ENCODE data around the gene LEKR1. TPM values are rescaled to one million over a fixed set of nuclear protein-coding genes. Genes with fewer than 3 reads are reported as not detected.

The LEKR1 gene
- total RNA-seq, 2 experiments from 2014 or later: 1.4 to 1.6 TPM

- CTCF ChIA-PET: interaction anchor here (0.6 to 7.5 kb wide), 28 partner anchors 8 to 638 kb away, joined by 3 to 92 read pairs (median 4); partner anchors contain the start of genes SSR3 and TIPARP
- peak overlapping the region; percentile 95 for H3K27ac Mint-ChIP-seq
Measured at GRCh38 chr3:157088601-157089454, 262.7 kb downstream of the LEKR1 start.

GRCh38 chr3:157089455-157090221 lies 263.5 kb downstream of the LEKR1 start:
- POLR2A ChIA-PET: interaction anchor here (0.7 to 15.0 kb wide), 41 partner anchors 8 to 1236 kb away, joined by 3 to 381 read pairs (median 7); partner anchors contain the start of genes CCNL1, GMPS, SLC33A1 and SSR3
- Mint-ChIP-seq H3K27ac (peak overlapping the region; percentile 95), H3K27me3 (no peaks in the 10 kb centered on the region), H3K36me3 (ENCODE audit: low read depth) (peaks cover 8% of the 10 kb centered on the region), H3K4me3 (peak overlapping the region; percentile 76), H3K4me1 (peaks cover 74% of the 10 kb centered on the region), H3K9me3 (no peaks in the 10 kb centered on the region)
- DNase-seq: peak; percentile 30
- CTCF ChIA-PET: interaction anchor here (0.7 to 7.5 kb wide), 23 partner anchors 9 to 606 kb away, joined by 3 to 92 read pairs (median 5); partner anchors contain the start of genes SSR3 and TIPARP

More at GRCh38 chr3:157088601-157089454, 262.7 kb downstream of the LEKR1 start:
- POLR2A ChIA-PET: interaction anchor here (0.7 to 15.0 kb wide), 48 partner anchors 8 to 1235 kb away, joined by 3 to 381 read pairs (median 5); partner anchors contain the start of genes CCNL1, GMPS, SLC33A1 and SSR3
- Mint-ChIP-seq H3K36me3 (ENCODE audit: low read depth) (peaks cover 8% of the 10 kb centered on the region), H3K27me3 (no peaks in the 10 kb centered on the region), H3K4me3 (peak overlapping the region; percentile 76), H3K9me3 (no peaks in the 10 kb centered on the region), H3K4me1 (peaks cover 71% of the 10 kb centered on the region)
- DNase-seq: peak; percentile 95

GRCh38 chr3:157091083-157091833 lies 265.1 kb downstream of the LEKR1 start:
- ChIA-PET CTCF (interaction anchor here (0.6 to 7.5 kb wide), 4 partner anchors 9 to 52 kb away, joined by 3 to 84 read pairs (median 18); no protein-coding TSS in a partner anchor), POLR2A (interaction anchor here (1.1 to 15.0 kb wide), 10 partner anchors 10 to 416 kb away, joined by 3 to 381 read pairs (median 8); partner anchors contain the start of genes CCNL1 and TIPARP)
- Mint-ChIP-seq H3K4me1 (peaks cover 78% of the 10 kb centered on the region), H3K9me3 (no peaks in the 10 kb centered on the region), H3K27ac (peak overlapping the region; percentile 36), H3K4me3 (no peak overlapping the region), H3K36me3 (ENCODE audit: low read depth) (peaks cover 8% of the 10 kb centered on the region), H3K27me3 (no peaks in the 10 kb centered on the region)
- DNase-seq: no peak

GRCh38 chr3:157092230-157092629 lies 266.1 kb downstream of the LEKR1 start:
- H3K27ac Mint-ChIP-seq: no peak overlapping the region
- ChIA-PET POLR2A (interaction anchor here (1.1 to 15.0 kb wide), 8 partner anchors 9 to 83 kb away, joined by 3 to 381 read pairs (median 4); no protein-coding TSS in a partner anchor), CTCF (interaction anchor here (0.6 to 7.5 kb wide), 4 partner anchors 10 to 83 kb away, joined by 3 to 84 read pairs (median 18); no protein-coding TSS in a partner anchor)
- no peaks in the 10 kb centered on the region for H3K27me3 Mint-ChIP-seq
- no peak for DNase-seq
- H3K9me3 Mint-ChIP-seq: no peaks in the 10 kb centered on the region
- peaks cover 8% of the 10 kb centered on the region for H3K36me3 Mint-ChIP-seq (ENCODE audit: low read depth)
- H3K4me1 Mint-ChIP-seq: peaks cover 69% of the 10 kb centered on the region
- no peak overlapping the region for H3K4me3 Mint-ChIP-seq

GRCh38 chr3:157093096-157093495 lies 266.9 kb downstream of the LEKR1 start:
- ChIA-PET POLR2A (interaction anchor here (0.8 to 15.0 kb wide), 4 partner anchors 10 to 39 kb away, joined by 3 to 381 read pairs (median 8); no protein-coding TSS in a partner anchor), CTCF (interaction anchor here (0.8 to 4.8 kb wide), 3 partner anchors 9 to 44 kb away, joined by 3 to 24 read pairs (median 12); no protein-coding TSS in a partner anchor)
- Mint-ChIP-seq H3K27me3 (no peaks in the 10 kb centered on the region), H3K4me1 (peaks cover 63% of the 10 kb centered on the region), H3K36me3 (ENCODE audit: low read depth) (peaks cover 8% of the 10 kb centered on the region), H3K9me3 (no peaks in the 10 kb centered on the region), H3K4me3 (no peak overlapping the region), H3K27ac (peak overlapping the region; percentile 6)
- no peak for DNase-seq

- Mint-ChIP-seq H3K4me1 (peaks cover 66% of the 10 kb centered on the region), H3K27ac (no peak overlapping the region), H3K4me3 (no peak overlapping the region), H3K36me3 (ENCODE audit: low read depth) (peaks cover 8% of the 10 kb centered on the region), H3K9me3 (no peaks in the 10 kb centered on the region), H3K27me3 (no peaks in the 10 kb centered on the region)
- CTCF ChIA-PET: interaction anchor here (1.2 to 4.8 kb wide), 3 partner anchors 9 to 42 kb away, joined by 3 to 24 read pairs (median 5); no protein-coding TSS in a partner anchor
- DNase-seq: no peak
- POLR2A ChIA-PET: interaction anchor here (1.5 to 15.0 kb wide), 2 partner anchors 9 to 38 kb away, joined by 5 to 381 read pairs; no protein-coding TSS in a partner anchor
Measured at GRCh38 chr3:157094301-157094700, 268.1 kb downstream of the LEKR1 start.

GRCh38 chr3:157094751-157095480 lies 268.8 kb downstream of the LEKR1 start:
- Mint-ChIP-seq H3K9me3 (no peaks in the 10 kb centered on the region), H3K4me1 (peaks cover 66% of the 10 kb centered on the region), H3K36me3 (ENCODE audit: low read depth) (peaks cover 8% of the 10 kb centered on the region), H3K27me3 (no peaks in the 10 kb centered on the region), H3K27ac (no peak overlapping the region), H3K4me3 (no peak overlapping the region)
- no peak for DNase-seq
- CTCF ChIA-PET: interaction anchor here (1.2 to 4.8 kb wide), 2 partner anchors 9 to 42 kb away, joined by 5 to 24 read pairs; no protein-coding TSS in a partner anchor
- POLR2A ChIA-PET: interaction anchor here (1.5 to 15.0 kb wide), 2 partner anchors 8 to 37 kb away, joined by 5 to 381 read pairs; no protein-coding TSS in a partner anchor

Other genes starting within 250 kb of the LEKR1 start
- 10 to 100 TPM; 64.7 to 73.8 TPM for gene TIPARP, start 151.8 kb upstream of the LEKR1 start, total RNA-seq

Data from activated CD4-positive, alpha-beta memory T cell treated with anti-CD3 and anti-CD28 coated beads, Interleukin-2, amount 10 ng/mL, durations not matched to agents 7 days and 5 days (primary cell).